CD4-positive, alpha-beta T cell treated with Interleukin-2 at 100 ng/mL for 4 hours (primary cell): ENCODE measurements around the gene USP36.
"Not testable (repeated sequence)": the region's sequence is repeated elsewhere in the genome, so short reads cannot be mapped to it uniquely, and the experiment has no call there.

ENCODE experiments used
- DNase-seq: peaks from one replicate; pipeline ENCODE4 v3.0.0-alpha.2; 2020; ENCODE audit warnings: low spot score

USP36 gene

DNA sequence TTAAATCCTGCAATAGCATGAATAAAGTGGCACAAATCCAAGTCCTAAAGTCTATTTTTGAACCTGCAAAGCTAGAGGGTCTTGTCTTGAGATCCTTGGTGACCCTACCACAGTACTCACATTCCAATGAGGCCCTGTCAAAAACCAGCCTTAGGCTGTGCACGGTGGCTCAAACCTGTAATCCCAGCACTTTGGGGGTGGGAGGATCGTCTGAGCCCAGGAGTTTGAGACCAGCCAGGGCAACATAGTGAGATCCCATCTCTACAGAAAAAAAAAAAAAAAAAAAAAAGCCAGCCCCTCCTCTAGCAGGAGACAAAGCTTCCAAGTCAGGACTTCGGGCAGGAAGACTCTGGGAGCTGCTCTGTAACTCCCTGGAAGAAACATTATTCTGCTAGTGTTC is 74.8 kb downstream of the USP36 start:
- DNase-seq: no peak

DNA sequence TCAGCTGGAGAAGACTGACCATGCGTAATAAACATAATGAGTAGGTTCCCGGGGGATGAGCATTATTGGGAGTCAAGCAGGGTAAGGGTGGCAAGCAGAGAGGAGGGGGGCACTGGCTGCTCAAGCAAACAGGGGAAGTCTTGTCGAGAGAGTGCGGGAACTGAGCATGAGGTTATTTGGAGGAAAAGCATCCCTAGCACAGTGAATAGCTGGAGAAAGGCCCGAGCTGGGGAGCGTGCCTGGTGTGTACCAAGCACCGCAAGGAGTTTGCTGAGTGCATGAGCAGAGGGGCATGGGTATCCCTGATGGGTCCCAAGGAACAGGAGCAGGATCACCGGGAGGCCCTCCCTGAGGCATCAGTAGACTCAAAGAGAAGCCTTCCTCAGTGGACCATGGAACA is 75.7 kb downstream of the USP36 start:
- no peak for DNase-seq

DNA sequence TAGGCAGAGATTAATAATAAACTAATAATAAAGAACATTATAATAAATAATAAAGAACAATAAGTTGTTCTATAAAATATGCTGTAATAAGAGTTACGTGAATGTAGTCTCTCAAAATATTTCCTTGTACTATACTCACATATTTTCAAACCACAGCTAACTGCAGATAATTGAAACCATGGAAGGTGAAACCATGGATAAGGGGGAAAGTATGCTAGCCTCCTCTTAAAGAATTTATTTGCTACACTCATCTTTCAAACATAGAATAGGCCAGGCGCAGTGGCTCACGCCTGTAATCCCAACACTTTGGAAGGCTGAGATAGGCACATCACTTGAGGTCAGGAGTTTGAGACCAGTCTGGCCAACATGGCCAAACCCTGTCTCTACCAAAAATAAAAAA is 77.1 kb downstream of the USP36 start:
- DNase-seq: no peak

DNA sequence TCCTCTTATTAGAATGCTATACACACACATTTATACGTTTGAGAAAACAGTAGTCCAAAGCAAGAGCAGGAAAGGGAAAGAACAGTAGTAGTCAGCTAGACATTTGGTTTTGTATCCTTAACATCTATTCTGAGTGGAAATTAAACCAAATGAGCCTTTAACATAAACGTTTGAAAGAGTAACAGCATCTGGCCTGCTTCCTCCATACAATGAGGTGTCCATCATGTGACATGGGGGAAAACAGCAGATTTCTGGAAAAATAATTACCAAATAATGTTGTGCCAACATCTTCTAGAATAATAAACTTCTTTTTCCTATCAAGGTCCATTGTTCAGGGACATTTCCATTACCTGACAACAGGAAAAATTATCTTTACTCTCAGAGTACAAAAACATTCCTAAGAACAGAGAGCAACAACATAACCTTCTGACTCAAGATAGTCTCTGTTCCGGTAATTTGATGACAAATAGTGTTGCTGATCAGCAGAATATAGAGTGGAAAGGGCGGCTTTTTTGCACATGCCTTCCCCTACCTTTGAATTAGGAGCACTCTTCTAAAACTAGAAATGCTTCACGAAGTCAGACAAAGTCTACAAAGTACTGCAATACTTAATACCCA is 78.7 kb downstream of the USP36 start:
- peak; percentile 69 for DNase-seq

DNA sequence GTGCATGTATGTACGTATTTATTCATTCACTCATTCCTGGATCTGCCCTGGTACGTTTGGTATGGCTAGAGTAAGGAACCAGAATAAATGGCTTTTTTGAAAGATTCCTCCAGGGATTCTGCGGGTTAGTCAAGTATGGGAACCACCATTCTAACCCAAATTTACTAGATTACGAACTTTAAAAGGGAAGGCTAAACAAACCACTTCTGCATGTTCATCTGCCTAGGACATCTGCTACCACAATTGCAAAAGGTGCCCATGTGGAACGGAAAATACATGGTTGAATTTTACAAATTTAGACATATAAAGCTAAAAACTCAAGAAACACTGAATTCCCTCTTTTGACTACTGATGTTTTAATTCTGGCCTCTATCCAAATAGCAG is 80.7 kb downstream of the USP36 start:
- DNase-seq: no peak

DNA sequence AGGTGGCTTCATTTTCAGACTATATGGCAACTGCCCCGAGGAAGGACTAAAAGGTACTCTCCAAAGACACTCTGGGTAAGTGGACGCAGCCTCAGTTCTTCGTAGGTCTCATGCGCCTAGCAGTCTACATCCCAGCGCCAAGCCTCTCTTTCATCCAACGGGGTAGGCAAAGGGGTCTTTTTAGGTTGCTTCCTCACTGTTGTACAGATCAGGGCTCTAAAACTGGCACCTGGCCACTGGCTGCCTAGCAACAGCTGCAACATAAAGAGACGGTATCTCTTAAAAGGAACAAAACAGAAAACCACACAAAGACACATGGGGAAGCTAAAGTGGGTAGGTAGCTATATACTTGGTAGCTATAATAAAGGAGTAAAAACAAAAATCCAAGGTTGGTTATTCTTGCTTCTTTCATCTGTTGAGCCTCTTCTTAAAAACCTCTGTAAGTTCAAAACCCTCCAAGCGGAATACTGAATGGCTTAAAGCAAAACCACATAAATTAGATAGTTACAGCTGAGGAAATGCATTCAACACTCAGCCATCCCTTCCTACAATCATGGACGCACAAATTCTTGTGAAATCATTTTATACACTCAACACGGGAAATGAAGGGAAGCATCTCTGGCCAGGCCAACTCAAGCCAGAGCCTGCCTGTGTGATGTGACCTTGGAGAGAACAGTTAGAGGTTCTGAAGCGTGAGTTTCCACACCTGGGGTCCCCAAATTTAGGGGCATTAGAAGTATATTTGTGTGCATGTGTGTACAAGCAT is 81.2 kb downstream of the USP36 start:
- peak; percentile 91 for DNase-seq

DNA sequence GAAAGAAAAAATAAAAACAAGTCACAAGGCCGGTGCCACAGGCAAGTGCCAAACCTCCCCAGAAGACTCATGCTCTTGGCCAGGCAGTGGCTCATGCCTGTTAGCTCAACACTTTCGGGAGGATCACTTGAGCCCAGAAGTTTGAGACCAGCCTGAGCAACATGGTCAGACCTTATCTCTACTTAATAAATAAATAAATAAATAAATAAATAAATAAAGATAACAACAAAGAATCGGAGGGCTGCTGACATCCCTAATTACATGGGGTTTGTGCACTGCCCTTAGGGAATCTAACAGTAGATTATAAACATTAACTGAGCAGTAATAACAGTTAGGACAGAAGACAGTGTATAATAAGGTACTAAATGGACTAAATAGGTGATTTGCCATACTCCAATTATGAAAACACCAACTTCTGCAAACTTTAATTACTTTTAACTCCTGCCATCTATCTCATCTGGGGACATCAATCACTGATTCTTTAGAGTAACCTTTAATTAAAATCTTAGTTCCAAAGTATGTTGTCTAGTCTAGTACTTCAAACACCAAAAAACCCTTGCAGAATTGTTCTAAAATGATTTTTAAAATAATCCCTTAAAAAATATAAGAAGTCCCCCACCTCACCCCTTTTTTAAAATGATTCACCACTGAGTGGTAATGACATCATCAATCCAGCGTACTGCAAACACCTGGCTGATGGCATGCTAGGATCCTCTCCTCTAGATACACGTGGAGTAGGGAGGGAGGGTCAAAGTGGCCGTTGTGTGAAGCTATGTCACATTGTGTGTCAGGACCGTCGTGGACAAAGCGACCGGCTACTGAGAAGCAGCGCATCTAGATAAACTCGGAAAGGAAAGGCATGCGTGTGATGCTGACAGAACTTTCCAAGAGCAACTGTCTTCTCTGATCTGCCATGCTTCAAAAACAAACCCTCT is 87.0 kb downstream of the USP36 start:
- DNase-seq: peak; percentile 60

DNA sequence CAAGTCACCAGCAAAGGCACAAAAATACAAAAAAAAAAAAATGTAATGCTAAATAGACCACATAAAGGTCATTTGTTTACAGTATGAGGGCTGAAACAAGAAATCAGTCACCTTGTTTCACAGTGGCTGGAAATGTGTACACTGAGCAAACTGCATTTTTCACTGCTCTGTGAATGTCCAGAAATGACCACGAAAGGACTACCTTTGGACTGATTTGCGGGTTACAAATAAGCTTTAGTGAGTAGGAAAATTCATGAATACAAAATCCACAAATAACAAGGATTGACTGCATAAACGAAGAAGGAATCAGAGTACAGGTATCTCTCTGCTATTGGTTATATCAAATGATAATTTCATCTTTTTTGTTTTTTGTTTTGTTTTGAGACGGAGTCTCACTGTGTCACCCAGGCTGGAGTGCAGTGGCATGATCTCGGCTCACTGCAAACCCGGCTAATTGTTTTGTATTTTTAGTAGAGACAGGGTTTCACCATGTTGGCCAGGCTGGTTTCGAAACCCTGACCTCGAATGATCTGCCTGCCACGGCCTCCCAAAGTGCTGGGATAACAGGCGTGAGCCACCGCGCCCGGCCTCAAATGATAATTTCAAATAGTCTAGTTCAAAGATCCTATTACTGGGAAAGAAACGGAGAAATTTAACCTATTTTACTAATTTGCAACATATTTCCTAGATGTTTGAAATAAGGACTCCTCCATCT is 89.0 kb downstream of the USP36 start:
- no peak for DNase-seq

DNA sequence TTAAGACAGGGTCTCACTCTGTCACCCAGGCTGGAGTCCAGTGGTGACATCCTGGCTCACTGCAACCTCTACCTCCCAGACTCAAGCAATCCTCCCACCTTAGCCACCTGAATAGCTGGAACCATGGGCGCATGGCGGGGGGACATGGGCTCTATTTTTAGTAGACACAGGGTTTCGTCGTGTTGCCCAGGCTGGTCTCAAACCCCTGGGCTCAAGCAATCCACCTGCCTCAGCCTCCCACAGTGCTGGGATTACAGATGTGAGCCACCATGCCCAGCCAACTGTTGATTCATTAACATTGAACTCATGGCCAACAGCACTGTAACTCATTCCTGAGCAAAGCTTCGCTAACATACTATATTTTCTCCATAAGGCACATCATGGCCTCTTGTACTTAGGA is 89.6 kb downstream of the USP36 start:
- not testable (repeated sequence) for DNase-seq

DNA sequence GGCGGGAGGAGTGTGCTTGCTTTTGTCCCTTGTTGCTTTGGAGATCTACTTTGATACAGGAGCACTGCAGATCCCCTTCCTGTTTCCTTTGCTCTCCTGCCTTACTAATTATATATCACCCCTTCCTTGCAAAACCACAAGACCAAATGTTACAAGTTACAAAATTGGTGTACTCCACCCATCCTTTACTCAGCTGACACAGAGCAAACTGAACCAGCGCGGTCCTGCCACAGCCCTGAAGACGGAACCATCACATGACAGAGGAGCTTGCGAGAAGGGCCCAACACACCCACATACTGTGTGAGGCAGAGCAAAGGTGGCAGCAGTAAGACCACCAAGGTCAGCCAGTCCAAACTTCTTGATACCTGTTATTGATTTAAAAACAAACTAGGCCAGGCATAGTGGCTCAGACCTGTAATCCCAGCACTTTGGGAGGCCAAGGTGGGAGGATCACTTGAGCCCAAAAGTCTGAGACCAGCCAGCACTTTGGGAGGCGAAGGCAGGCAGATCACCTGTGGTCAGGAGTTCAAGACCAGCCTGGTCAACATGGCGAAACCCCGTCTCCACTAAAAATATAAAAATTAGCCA is 91.8 kb downstream of the USP36 start:
- DNase-seq: peak; percentile 92

DNA sequence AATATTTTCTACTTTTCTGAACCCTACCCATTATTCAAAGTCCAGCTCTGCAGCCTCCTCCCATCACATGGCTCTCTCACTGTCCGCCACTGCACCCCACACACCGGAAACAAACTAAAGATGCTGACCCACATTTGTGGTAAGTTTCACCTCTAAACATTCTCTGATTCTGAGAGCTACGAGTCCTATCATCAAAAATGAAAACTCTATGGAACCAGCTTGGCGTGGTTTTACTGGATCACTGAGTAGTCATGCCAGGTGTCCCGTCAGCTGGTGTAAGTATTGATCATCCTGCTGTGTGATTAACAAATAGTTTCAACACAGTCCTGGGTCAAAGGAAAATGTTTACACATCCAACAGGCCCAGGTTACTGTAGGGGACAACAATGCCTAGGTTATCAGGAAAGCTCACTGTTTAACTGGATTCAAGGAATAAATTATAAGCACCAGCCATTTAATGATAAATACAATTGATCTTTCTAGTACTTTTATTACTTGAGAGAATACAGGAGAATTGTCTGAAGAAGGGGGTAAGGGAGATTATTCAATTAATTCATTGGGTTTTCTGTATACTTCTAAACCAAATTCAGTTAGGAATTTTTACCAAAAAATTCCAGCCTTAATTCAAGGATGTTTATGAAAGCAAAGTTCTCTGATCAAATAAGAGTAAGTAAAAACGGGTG is 92.4 kb downstream of the USP36 start:
- peak; percentile 71 for DNase-seq

DNA sequence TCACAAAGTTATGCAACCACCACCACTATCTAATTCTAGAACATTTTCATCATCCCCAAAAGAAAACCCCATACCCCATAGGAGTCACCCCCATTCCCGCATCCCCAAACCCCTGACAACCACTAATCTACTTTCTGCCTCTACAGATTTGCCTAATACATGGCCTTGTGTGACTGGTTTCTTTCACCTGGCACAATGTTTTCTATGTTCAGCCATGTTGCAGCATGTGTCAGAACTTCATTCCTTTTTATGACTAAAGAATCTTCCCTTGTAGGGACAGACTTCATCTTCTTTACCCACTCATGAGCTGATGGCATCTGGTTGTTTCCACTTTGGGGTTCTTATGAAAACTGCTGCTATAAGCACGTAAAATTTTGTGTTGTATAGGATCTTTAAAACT is 93.1 kb downstream of the USP36 start:
- DNase-seq: peak; percentile 49

DNA sequence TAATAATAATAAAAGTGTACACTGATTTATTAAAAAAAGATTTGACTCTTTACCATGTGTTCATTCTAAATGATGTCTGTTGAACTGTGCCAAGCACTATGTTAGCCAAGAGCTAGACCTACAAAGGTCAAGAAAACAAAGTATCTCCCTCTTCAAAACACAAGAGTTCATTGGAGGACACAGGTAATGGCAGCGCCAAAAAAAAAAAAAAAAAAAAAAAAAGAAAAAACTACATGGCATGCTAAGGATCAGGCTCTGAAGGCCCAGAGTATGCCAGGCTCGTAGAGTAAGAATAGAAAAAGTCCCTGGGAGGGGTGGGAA is 93.7 kb downstream of the USP36 start:
- no peak for DNase-seq

DNA sequence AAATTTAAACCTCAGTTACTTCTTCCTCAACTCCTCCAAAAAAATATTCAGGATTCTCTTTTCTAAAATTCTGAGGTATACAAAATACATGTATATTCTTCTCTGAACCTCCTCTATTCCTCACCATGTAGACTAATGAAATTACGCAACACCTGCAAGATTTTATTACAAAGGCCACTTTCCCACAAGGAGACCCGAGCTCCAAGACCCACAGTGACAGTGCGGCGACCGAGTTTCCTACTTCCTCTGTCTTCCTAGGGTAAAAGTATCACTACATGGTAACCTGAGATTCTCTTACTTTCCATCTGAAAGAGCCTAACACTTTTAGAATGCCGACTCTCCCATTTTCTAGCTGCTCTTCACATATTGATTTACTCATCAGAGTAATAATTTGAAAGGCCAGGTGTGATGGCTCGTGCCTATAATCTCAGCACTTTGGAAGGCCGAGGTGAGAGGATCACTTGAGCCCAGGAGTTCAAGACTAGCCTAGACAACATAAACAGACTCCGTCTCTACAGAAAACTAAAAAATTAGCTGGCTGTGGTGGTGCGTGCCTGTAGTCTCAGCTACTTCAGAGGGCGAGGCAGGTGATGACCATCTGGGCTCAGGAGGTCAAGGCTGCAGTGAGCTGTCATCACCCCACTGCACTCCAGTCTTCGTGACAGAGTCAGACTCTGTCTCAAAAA is 94.2 kb downstream of the USP36 start:
- DNase-seq: no peak
